ENCODE measurements around the gene TANGO6.

Gene TANGO6

GRCh38 chr16:69064124-69064763, 220.9 kb downstream of the TANGO6 start:
- no peak for DNase-seq

DNA sequence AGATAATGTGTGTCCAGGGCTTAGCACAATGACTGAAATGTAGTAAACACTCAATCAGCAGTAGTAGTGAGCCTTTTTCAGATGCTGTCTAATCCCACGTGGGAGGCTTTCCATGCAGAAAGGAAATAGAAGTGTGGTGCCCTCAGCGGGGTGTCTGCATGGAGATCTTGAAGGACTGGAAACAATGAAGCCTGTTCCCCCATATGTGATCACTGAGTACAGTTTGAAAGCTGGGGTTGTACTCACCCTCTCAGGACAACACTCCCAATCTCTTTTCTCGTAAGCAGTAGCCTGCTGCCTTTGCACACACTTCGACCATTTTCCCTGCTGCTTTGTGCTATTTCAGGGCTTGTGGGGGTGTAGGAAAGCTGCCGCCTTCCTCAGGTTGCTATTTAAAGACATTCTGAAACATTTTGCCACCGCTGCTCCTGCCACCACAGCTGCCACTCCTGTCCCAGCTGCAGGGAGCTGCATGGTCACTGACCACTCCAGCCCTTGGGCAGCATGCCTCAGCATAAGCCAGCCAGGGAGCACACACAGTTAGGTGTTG, 221.5 kb downstream of the TANGO6 start:
- DNase-seq, result no peak

- no peak for DNase-seq
Measured at GRCh38 chr16:69069504-69069903, 226.2 kb downstream of the TANGO6 start.

- DNase-seq, result no peak
Measured at GRCh38 chr16:69071036-69071435, 227.7 kb downstream of the TANGO6 start.

DNA sequence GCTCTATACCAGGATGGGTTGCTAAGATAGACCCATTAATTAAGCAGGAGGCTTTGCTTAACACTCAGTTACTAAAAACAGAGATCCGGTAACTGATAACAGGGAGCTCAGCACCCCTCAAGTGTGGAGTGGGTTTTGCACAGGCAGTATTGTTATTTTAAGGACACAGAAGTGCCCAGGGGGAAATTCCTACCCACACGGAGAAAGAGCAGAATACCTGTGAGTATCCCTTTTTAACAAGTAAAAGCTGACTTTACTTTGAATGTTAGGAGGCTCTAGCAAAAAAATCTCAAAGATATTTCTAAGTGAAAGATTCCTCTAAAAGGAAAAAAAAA, 229.3 kb downstream of the TANGO6 start:
- DNase-seq, result no peak

DNA sequence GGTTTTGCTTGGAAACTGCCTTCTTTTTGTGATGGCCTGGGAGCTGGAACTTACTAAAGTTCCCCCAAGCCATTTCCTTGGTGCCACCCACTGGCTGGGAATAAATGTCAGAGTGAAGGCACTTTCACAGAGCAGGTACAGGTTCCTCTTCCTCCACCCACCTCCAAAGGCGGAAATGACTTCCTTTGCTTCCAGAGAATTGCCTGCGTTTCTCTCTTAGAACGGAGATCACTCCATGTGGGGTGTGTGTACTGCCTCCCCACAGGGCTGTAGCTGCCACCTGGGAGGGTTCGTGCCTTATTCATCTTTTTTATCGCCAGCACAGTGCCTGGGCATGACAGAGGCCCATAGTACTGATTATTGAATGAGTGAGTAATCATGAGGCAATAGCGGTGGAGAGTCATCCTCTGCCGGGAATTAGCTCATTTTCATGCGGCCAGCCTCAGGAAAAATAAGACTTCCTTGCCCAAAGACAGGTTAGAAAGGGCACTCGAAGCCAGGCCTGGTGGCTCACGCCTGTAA, 229.9 kb downstream of the TANGO6 start:
- DNase-seq, result no peak

DNA sequence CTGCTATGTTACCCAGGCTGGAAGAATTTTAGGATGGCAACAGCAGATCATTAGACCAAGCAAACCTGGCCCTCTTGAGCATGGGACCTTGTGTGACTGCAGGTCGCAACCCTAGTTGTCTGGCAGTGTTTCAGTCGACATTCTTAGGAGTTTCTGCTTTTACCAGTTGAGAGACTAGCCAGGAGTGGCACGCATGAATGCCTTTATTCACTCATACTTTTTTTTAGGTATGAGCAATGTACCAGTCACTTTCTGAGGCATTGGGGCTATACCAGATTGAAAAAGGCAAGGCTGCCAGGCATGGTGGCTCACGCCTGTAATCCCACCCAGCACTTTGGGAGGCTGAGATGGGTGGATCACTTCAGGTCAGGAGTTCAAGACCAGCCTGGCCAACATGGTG, 233.9 kb downstream of the TANGO6 start:
- DNase-seq, result no peak

DNA sequence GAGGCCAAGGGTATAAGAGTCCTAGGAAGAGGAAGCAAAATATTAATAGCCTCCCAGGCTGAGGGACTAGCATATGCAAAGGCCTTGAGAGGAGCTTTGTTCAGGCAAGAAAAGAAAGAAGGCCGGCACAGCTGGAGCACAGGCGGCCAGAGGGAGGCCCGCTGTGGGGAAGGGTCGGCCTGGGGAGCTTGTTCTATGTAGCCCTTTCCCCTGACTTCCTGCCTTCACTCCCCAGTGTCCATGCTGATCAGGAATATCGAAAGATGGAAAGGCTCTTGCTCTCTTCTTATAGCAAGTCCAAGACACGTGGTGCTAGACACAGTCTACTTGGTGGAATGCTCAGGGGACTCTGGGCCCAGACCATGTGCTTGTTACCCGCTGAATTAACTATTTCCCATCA, 234.7 kb downstream of the TANGO6 start:
- DNase-seq, result no peak

DNA sequence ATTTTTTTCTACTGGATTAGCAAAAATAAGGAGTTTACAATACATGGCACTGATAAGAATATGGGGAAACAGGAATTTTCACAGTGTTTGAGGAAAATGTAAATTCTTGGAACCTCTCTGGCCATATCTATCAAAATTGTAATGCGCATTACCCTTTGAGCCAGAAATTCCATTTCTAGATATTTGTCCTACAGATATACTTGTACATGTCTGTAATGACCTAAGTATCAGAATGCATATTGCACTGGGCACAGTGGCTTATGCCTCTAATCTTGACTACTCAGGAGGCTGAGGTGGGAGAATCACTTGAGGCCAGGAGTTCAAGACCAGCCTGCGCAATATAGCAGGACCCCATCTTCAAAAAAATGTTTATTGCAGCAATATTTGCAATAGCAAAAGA, 236.4 kb downstream of the TANGO6 start:
- no peak for DNase-seq

- DNase-seq, result no peak
Measured at GRCh38 chr16:69083306-69083941, 240.1 kb downstream of the TANGO6 start.

DNA sequence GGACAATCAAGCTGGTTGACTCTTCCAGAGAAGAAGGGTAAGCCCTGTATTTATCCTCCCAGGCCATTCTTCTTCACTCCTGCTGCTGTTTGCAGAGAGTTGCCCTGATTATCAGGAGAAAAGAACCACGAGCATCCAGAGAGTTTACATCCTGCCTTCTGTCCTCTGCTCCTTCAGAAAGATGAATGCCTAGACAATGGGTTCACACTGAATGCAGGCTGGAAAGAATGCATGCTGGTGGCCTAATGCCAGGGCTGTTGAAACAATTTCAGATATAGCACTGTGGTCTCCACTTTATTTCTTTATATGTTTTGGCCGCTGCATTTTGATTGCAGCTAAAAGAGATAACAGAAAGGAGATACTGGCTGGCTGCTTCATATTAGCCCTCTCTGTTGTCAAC, 241.0 kb downstream of the TANGO6 start:
- DNase-seq, result no peak

DNA sequence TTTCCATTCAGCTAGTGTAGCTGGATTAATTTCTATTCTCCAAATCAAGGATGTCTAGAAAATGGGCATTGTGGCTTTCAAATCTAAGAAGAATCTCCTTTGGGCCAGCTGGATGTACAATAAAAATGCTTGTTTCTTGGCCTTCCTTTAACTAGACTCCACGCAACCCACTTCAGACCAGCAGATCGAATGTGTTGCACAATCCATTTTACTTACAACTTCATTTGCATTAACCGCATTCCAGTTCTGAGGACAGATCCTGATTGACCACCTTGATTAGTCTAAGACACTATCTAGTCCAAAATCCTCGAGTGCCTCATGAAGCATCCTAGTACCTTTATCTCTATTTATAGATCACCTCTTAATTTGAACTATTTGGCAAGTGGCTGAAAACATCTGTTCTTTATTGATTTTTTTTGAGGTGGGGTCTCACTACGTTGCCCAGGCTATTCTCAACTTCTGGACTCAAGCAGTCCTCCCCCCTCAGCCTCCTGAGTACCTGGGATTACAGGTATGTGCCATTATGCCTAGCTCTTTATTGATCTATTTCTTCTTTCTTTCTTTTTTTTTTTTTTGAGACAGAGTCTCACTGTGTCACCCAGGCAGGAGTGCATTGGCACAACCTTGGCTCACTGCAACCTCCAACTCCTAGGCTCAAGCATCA, 241.8 kb downstream of the TANGO6 start:
- DNase-seq, result no peak

- DNase-seq, result no peak
Measured at GRCh38 chr16:69087161-69087581, 243.8 kb downstream of the TANGO6 start.

GRCh38 chr16:69088684-69089083, 245.4 kb downstream of the TANGO6 start:
- no peak for DNase-seq

DNA sequence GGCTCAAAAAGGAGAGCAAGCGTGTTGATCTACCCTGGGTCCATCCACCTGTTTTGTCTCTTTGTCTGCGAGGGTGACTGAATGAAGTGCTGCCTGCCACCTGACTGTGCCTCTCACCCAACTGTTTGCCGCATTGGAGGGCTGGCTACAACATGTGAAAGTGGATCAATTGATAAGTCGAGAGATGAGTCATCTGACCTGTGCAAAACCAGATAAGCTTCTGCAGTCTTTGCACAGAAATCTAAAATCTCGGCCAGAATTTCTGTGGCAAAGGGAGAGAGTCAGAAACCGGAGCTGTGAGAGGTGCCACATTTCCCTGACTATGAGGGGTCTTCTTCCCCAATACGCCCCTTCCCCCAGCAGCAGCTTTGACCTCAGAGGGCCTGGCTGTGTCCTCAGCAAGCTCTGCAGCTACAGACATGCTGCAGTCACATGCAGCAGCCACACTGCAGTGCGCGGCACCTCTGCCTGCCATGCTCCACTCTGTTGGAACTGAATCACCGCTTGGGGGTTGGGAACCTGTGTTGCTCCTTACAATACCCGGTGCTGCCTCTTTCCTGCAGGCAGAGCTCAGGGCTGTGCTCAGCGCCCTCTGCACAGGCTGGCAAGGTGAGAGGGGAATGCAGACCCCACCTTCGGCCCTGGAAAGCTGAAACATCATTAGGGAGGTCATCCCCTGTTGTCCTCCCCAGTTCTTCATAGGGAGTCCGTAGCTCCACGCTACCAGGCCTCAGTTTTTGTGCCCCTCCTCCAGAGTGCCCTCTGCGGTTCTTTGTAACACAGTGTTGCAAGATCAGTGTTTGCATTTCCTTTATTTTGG, 246.0 kb downstream of the TANGO6 start:
- no peak for DNase-seq

GRCh38 chr16:69093974-69094373, 250.6 kb downstream of the TANGO6 start:
- no peak for DNase-seq

- DNase-seq, result no peak
Measured at GRCh38 chr16:69094501-69094900, 251.2 kb downstream of the TANGO6 start.

GRCh38 chr16:69095193-69095592, 251.9 kb downstream of the TANGO6 start:
- DNase-seq, result no peak

DNA sequence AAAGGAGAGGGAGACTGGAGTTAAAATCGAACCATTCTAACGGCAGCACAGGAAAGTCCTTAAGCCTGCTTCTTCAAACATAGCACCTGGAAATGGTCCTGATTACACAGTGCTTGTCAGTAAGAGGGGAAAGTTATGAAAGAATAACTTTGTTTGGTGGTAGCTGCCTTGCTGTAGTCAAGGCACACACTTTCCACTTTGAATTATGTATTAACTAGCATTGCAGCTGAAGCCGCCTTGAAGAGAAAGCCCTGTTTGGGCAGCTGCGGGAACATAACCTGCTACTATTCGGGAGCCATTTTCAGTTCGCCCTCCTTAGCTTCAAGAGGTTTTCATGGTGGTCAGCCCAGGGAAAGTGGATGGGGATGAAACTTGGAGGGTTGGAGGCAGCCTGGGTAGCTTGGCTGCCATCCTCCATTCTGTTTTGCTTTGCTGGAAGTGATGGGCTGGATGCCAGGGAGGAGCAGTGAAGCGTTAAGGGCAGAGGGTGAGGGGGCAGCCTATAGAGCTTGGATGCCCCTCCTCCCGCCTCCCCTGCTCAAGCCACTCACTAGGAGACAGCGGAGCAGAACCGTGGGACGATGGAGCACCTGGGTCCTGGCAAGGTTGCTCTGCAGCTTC, 256.9 kb downstream of the TANGO6 start:
- peak in 1 of 2 experiments; percentile 32 for DNase-seq

DNA sequence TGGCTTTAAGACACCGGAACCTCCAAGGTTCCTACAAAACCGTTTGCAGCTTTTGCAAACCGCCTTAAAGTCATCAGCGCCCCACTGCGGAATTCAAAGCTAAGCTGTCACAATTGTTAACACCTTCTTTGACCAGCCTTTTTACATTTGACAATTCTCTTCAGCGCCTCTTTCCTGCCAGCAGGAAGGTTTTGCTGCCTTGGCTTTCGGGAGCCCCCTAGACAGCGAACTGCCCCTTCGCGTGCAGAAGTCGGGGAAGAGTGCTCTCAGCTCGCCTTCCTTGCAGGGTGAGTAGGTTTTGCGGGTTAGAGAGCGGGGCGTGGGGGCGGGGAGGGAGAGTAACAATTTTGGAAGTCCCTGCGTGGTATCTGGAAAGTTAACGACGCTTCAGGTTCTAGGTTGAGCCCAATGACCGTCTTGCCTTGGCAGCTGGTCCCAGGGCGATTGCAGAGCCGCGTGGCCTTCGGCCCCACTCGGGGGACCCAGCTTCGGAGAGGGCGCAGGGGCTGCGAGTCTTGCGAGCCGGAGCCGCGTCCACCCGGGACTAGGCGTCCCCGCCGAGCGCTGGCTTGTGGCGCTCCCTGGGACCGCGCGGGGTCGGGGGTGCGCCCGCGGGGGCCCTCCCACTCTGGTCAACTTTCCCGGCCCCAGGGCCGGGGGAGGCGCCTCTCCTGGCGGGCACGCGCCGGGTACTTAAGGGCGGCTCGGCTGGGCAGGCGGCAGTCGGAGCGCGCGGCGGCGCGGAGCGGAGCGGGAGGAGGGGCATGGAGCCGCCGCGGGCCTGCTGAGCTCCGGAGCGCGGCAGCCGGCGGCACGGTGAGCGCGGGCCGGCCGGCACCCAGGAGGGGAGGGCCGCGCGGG, 262.4 kb downstream of the TANGO6 start, which contains the start of gene HAS3:
Gene HAS3, plus strand, starts transcription at position 153 of the 861 bp plus-strand sequence. CDS start 3,743 bp downstream, outside the sequence.
- DNase-seq, result peak in 1 of 2 experiments; percentile 68
